HL-60 (cell line): ENCODE results near the gene SLC27A5.

Source experiments
- DNase-seq, 2 experiments: peaks; one replicate each; pipeline ENCODE4 v3.0.0-alpha.2; 2010 to 2020; ENCODE audit warnings: low read depth in 1 of 2, low spot score in 1 of 2
- H3K27ac ChIP-seq: fragments of 250-450 bp; sonication (Bioruptor Pico); replicated peaks from 2 replicates; pipeline ENCODE4 v1.5.1; 2020; ENCODE audit warnings: mild to moderate bottlenecking, moderate library complexity
- H3K27me3 ChIP-seq: fragments of 250-450 bp; sonication (Bioruptor Pico); 2 replicates; pipeline ENCODE4 v1.5.1; 2021; ENCODE audit warnings: mild to moderate bottlenecking, moderate library complexity; ENCODE audit not compliant: insufficient read depth, poor library complexity, severe bottlenecking
- H3K4me3 ChIP-seq: replicated peaks from 2 replicates; pipeline ENCODE4 v1.5.1; 2011; ENCODE audit warnings: mild to moderate bottlenecking, control low read depth, low read length; ENCODE audit not compliant: insufficient read depth
- CTCF ChIP-seq: IDR thresholded peaks from one replicate; pipeline ENCODE4 v1.5.1; 2011; ENCODE audit warnings: low read length, control low read depth, inconsistent platforms; ENCODE audit not compliant: insufficient read depth
- GABPA ChIP-seq: IDR thresholded peaks from 2 replicates; pipeline ENCODE4 v1.6.1; 2012; ENCODE audit warnings: low read depth
- POLR2AphosphoS5 ChIP-seq: IDR thresholded peaks from 2 replicates; pipeline ENCODE4 v1.6.1; 2012; ENCODE audit warnings: low read depth
- REST ChIP-seq: IDR thresholded peaks from 2 replicates; pipeline ENCODE4 v1.6.1; 2012; ENCODE audit warnings: low read depth; ENCODE audit not compliant: insufficient replicate concordance
- SPI1 ChIP-seq: IDR thresholded peaks from 2 replicates; pipeline ENCODE4 v1.6.1; 2012; ENCODE audit warnings: low read depth, mild to moderate bottlenecking, borderline replicate concordance

The SLC27A5 gene

GRCh38 chr19:58550362-58551122 lies 38.8 kb upstream of the SLC27A5 start:
- H3K27me3 ChIP-seq, result no peaks in the 10 kb centered on the region
- no peak overlapping the region for H3K4me3 ChIP-seq
- H3K27ac ChIP-seq, result no peak overlapping the region
- TF ChIP-seq CTCF (no peak), POLR2AphosphoS5 (0 out of 2 replicates have a peak, but pooled peaks have one; percentile 13)
- no peak for DNase-seq

GRCh38 chr19:58549664-58550361 lies 38.0 kb upstream of the SLC27A5 start:
- Histone ChIP-seq H3K4me3 (no peak overlapping the region), H3K27me3 (no peaks in the 10 kb centered on the region), H3K27ac (no peak overlapping the region)
- DNase-seq, result no peak
- TF ChIP-seq GABPA (no peak), POLR2AphosphoS5 (peak; percentile 15; the same call in 1 of the 2 replicates)

GRCh38 chr19:58548859-58549663 lies 37.3 kb upstream of the SLC27A5 start:
- H3K27ac ChIP-seq, result no peak overlapping the region
- no peaks in the 10 kb centered on the region for H3K27me3 ChIP-seq
- H3K4me3 ChIP-seq, result no peak overlapping the region
- DNase-seq, result no peak
- TF ChIP-seq POLR2AphosphoS5 (no peak), GABPA (no peak), REST (no peak), SPI1 (no peak), CTCF (no peak)

- DNase-seq, result no peak
- no peak overlapping the region for H3K27ac ChIP-seq
- peak overlapping the region; percentile 2; the same call in 1 of the 2 replicates for H3K4me3 ChIP-seq
- H3K27me3 ChIP-seq, result no peaks in the 10 kb centered on the region
- TF ChIP-seq CTCF (no peak), SPI1 (no peak), REST (no peak), POLR2AphosphoS5 (no peak; the same call in 1 of the 2 replicates), GABPA (no peak)
These were observed 35.8 kb upstream of the SLC27A5 start for GRCh38 chr19:58547323-58548312.
